Measurements from ENCODE around the gene STK24. TPM values are rescaled to one million over a fixed set of nuclear protein-coding genes. Genes with fewer than 3 reads are reported as not detected.

The STK24 gene
- total RNA-seq, 1 donor: 82.2 TPM

- Histone ChIP-seq H3K27ac (ENCODE audit: low read depth, low read length) (peak overlapping the region; percentile 44), H3K4me2 (ENCODE audit: insufficient read depth, low read length) (peak overlapping the region; percentile 8), H3K36me3 (ENCODE audit: insufficient read depth, low read length) (no peaks in the 10 kb centered on the region), H4K20me1 (ENCODE audit: insufficient read depth, low read length) (peaks cover 56% of the 10 kb centered on the region), H2AFZ (ENCODE audit: low read length) (no peak overlapping the region), H3K27me3 (ENCODE audit: insufficient read depth, low read length) (no peaks in the 10 kb centered on the region), H3K4me3 (ENCODE audit: insufficient read depth, low read length) (no peak overlapping the region), H3K79me2 (ENCODE audit: insufficient read depth, low read length) (peaks cover 99% of the 10 kb centered on the region), H3K4me1 (ENCODE audit: insufficient read depth, low read length) (peaks cover 52% of the 10 kb centered on the region), H3K9me3 (ENCODE audit: low read depth, low read length) (no peaks in the 10 kb centered on the region)
- DNase-seq (ENCODE audit: insufficient read length, low spot score, missing footprints): no peak
- TF ChIP-seq CTCF (IDR thresholded peaks at IDR 0.05; ENCODE audit: extremely low read depth, low read depth, low read length): no peak
Observed at GRCh38 chr13:98539666-98540065, 37.2 kb downstream of the STK24 start.

GRCh38 chr13:98538876-98539275 is 38.0 kb downstream of the STK24 start:
- H3K79me2 ChIP-seq (ENCODE audit: insufficient read depth, low read length): peaks cover 99% of the 10 kb centered on the region
- H3K9me3 ChIP-seq (ENCODE audit: low read depth, low read length): no peaks in the 10 kb centered on the region
- no peak for DNase-seq (ENCODE audit: insufficient read length, low spot score, missing footprints)
- no peak overlapping the region for H3K4me3 ChIP-seq (ENCODE audit: insufficient read depth, low read length)
- peaks cover 45% of the 10 kb centered on the region for H3K4me1 ChIP-seq (ENCODE audit: insufficient read depth, low read length)
- no peaks in the 10 kb centered on the region for H3K27me3 ChIP-seq (ENCODE audit: insufficient read depth, low read length)
- H2AFZ ChIP-seq (ENCODE audit: low read length): no peak overlapping the region
- H3K27ac ChIP-seq (ENCODE audit: low read depth, low read length): no peak overlapping the region
- H3K4me2 ChIP-seq (ENCODE audit: insufficient read depth, low read length): no peak overlapping the region
- no peak for TF ChIP-seq CTCF (IDR thresholded peaks at IDR 0.05; ENCODE audit: extremely low read depth, low read depth, low read length)
- peaks cover 54% of the 10 kb centered on the region for H4K20me1 ChIP-seq (ENCODE audit: insufficient read depth, low read length)
- H3K36me3 ChIP-seq (ENCODE audit: insufficient read depth, low read length): no peaks in the 10 kb centered on the region

DNA sequence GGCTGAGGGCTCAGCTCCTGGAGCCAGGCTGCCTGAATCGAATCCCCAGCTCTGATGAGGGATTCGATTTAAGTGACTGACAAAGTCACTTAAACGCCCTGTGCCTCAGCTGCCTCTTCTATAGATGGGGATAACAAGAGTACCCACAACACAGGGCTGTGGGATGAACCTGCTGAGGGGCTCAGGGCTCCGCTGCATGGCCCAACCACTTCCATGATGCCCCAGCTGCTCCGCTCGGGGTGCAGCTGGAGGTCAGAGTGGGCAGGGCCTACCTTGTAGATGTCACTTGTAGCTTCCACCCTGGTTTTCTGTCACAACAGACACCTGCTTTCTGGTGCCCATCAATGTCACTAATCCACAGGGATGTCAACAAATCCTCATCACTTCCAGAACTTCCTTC is 39.2 kb downstream of the STK24 start:
- Histone ChIP-seq H3K4me1 (ENCODE audit: insufficient read depth, low read length) (peaks cover 34% of the 10 kb centered on the region), H4K20me1 (ENCODE audit: insufficient read depth, low read length) (peaks cover 57% of the 10 kb centered on the region), H3K27me3 (ENCODE audit: insufficient read depth, low read length) (no peaks in the 10 kb centered on the region), H3K27ac (ENCODE audit: low read depth, low read length) (no peak overlapping the region), H3K36me3 (ENCODE audit: insufficient read depth, low read length) (no peaks in the 10 kb centered on the region), H3K4me2 (ENCODE audit: insufficient read depth, low read length) (no peak overlapping the region), H3K79me2 (ENCODE audit: insufficient read depth, low read length) (peaks cover 99% of the 10 kb centered on the region), H2AFZ (ENCODE audit: low read length) (no peak overlapping the region), H3K4me3 (ENCODE audit: insufficient read depth, low read length) (no peak overlapping the region), H3K9me3 (ENCODE audit: low read depth, low read length) (no peaks in the 10 kb centered on the region)
- TF ChIP-seq CTCF (IDR thresholded peaks at IDR 0.05; ENCODE audit: extremely low read depth, low read depth, low read length): no peak
- no peak for DNase-seq (ENCODE audit: insufficient read length, low spot score, missing footprints)

DNA sequence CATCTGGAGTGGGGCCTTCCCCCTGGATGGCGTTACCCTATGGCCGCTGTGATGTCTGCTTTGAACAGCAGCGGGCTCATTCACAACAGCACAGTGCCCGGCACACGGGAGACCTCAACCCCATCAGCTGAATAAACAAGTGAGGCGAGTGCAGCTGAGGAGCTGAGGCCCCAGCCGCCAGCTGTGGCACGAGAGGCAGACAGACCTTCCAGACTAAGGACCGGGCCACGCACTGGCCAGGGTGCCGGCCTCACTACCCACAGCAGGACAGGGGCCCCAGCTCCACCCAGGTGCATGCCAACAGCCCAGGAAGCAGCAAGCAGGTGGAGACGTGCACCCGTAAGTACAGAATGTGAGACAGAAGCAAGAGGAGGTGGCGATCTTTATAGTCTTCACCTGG is 39.6 kb downstream of the STK24 start:
- Histone ChIP-seq H3K9me3 (ENCODE audit: low read depth, low read length) (no peaks in the 10 kb centered on the region), H4K20me1 (ENCODE audit: insufficient read depth, low read length) (peaks cover 58% of the 10 kb centered on the region), H2AFZ (ENCODE audit: low read length) (no peak overlapping the region), H3K4me3 (ENCODE audit: insufficient read depth, low read length) (no peak overlapping the region), H3K27ac (ENCODE audit: low read depth, low read length) (no peak overlapping the region), H3K36me3 (ENCODE audit: insufficient read depth, low read length) (no peaks in the 10 kb centered on the region), H3K27me3 (ENCODE audit: insufficient read depth, low read length) (no peaks in the 10 kb centered on the region), H3K4me2 (ENCODE audit: insufficient read depth, low read length) (no peak overlapping the region), H3K79me2 (ENCODE audit: insufficient read depth, low read length) (peaks cover 99% of the 10 kb centered on the region), H3K4me1 (ENCODE audit: insufficient read depth, low read length) (peaks cover 30% of the 10 kb centered on the region)
- DNase-seq (ENCODE audit: insufficient read length, low spot score, missing footprints): no peak
- no peak for TF ChIP-seq CTCF (IDR thresholded peaks at IDR 0.05; ENCODE audit: extremely low read depth, low read depth, low read length)

Data from osteoblast (primary cell).